Natural killer cell treated with Interleukin-12 subunit alpha and Interleukin-12 subunit beta and Interleukin-15 and Interleukin-18, amount 100 ng/mL, for 72 hours (primary cell): Measurements from ENCODE around the gene LPAR3. TPM values are rescaled to one million over a fixed set of nuclear protein-coding genes. Genes with fewer than 3 reads are reported as not detected.

Experiments
- ATAC-seq, 2 donors: fragments of 150-1000 bp; cut with Tn5 transposase in 1 of 2; sonication (Bioruptor Pico), chemical (Tn5 transposase) in 1 of 2; 2 replicates each; pipeline ENCODE4 v1.10.0; 2021
- DNase-seq: peaks from one replicate; pipeline ENCODE4 v3.0.0; 2022; ENCODE audit warnings: low spot score
- H3K27ac Mint-ChIP-seq, 2 donors: 1 replicate in 1 of 2; 2 replicates in 1 of 2; pipeline ENCODE4 v1.8.0; 2022; ENCODE audit warnings: mixed read lengths in 2 of 2, mild to moderate bottlenecking in 1 of 2, moderate library complexity in 1 of 2
- H3K27me3 Mint-ChIP-seq, 2 donors: 1 replicate in 1 of 2; 2 replicates in 1 of 2; pipeline ENCODE4 v1.8.0; 2022; ENCODE audit warnings: mixed read lengths in 2 of 2
- H3K36me3 Mint-ChIP-seq: one replicate; pipeline ENCODE4 v1.8.0; 2022; ENCODE audit warnings: mixed read lengths
- H3K4me1 Mint-ChIP-seq, 2 donors: 1 replicate in 1 of 2; 2 replicates in 1 of 2; pipeline ENCODE4 v1.8.0; 2022; ENCODE audit warnings: low read depth in 2 of 2, mixed read lengths in 2 of 2, mild to moderate bottlenecking in 1 of 2
- H3K4me3 Mint-ChIP-seq: one replicate; pipeline ENCODE4 v1.8.0; 2022; ENCODE audit warnings: mixed read lengths
- H3K9me3 Mint-ChIP-seq: 2 replicates; pipeline ENCODE4 v1.8.0; 2022; ENCODE audit warnings: mixed read lengths
- total RNA-seq, 2 donors: library from RNA; stranded (reverse); gene quantifications; one replicate each; pipeline ENCODE4 v1.2.3, GENCODE V29; 2022

LPAR3 gene
- total RNA-seq, 2 donors from 2014 or later: 0.90 to 1.4 TPM

DNA sequence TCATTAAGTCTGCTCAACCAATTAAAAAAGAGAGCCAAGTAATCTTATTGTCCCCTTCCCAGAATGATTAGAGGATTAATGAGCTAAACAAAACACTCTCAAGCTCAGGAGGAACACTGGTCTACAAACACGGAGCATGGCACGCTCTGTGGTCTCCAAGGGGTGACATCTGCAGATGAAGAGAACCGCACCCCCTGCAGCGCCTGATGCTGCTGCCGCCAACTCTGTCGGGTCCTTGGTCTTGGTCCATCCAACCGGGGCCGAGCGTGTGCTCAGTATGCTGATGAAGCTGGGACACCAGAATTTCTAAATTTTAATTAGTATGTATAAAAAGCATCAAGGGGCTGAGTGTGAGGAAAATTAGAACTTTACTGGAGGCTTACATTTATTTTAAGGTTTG, 82.7 kb downstream of the LPAR3 start:
- DNase-seq (no peak), ATAC-seq (no peak)
- Mint-ChIP-seq H3K27me3 (peaks cover 8 to 21% of the 10 kb centered on the region in 2 donors), H3K9me3 (no peaks in the 10 kb centered on the region), H3K36me3 (no peaks in the 10 kb centered on the region), H3K4me1 (no peaks in the 10 kb centered on the region), H3K4me3 (no peak overlapping the region), H3K27ac (no peak overlapping the region)

DNA sequence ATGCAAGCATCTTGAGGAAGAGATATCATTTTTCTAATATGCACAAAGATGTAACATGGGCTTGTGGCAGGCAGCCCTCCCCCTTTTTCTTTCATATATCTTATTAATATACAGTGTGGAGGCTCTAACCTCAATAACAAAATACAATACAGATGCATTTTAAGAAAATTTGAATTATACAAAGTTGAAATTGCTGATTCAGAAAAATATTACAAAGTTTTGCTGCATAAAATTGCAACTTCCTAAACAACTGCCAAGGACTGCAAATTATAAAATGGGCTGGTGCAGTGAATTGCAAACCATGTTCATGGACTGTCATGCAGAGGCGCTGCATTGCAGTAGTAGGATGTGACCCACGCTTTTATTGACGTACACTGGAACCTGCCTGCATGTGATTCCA, 84.0 kb downstream of the LPAR3 start:
- ATAC-seq (no peak), DNase-seq (no peak)
- H3K4me3 Mint-ChIP-seq: no peak overlapping the region

DNA sequence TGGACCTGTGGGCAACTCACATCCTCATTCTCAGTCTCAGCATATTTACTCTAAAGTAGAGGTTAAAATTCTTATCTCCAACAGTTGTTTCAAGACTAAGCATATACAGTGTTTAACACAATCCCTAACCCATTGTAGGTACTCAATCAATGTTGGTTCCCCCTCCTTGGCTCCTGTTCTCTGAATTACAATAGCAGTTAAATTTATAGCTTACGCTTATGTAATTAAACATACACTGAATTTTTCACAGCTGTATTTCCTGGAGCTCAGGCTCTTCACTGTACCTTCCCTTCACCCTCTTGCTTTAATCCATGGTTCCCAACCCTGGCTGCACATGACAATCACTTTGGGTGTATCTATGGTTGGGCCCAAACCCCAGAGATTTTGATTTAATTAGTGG, 89.4 kb downstream of the LPAR3 start:
- Mint-ChIP-seq H3K4me3 (no peak overlapping the region), H3K27ac (no peak overlapping the region), H3K9me3 (no peaks in the 10 kb centered on the region), H3K4me1 (no peaks in the 10 kb centered on the region), H3K27me3 (peaks cover 10 to 28% of the 10 kb centered on the region in 2 donors), H3K36me3 (no peaks in the 10 kb centered on the region)
- ATAC-seq: no peak
- DNase-seq: no peak

More for the DNA sequence above, 84.0 kb downstream of the LPAR3 start:
- H3K27ac Mint-ChIP-seq: no peak overlapping the region
- H3K27me3 Mint-ChIP-seq: peaks cover 8 to 21% of the 10 kb centered on the region in 2 donors
- H3K36me3 Mint-ChIP-seq: no peaks in the 10 kb centered on the region
- no peaks in the 10 kb centered on the region for H3K4me1 Mint-ChIP-seq
- H3K9me3 Mint-ChIP-seq: no peaks in the 10 kb centered on the region

DNA sequence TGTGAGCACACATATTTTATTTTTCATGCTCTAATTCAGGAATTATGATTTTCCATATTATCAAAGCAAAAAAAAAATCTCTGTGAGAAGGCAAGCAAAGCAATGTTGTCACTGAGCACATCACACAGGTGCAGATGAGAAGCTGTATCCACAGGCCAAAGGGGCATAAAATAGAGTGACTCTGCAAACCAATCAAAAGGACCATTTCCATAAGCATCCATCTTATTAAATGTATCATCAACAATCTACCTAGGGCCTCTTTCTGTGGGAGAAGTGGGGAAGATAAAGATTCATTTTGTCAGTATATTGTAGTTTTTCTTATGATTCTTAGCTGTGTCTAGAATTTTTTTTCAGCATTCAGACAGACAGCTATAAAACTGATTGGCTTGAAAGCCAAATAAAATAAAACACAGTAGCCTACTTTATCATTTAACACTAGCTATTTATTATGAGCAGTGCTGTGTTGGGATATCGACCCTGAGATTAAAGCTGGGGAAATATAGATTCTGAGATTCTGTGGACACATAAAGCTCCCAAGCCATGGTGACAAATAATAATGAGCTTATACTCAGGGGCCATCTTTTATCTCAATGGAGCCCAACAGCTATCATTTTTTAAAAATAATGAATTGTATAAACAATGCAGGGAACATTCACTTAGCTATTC, 90.3 kb downstream of the LPAR3 start:
- no peaks in the 10 kb centered on the region for H3K36me3 Mint-ChIP-seq
- no peak for ATAC-seq

GRCh38 chr1:84800090-84801073, 92.6 kb downstream of the LPAR3 start:
- H3K9me3 Mint-ChIP-seq: no peaks in the 10 kb centered on the region
- no peak overlapping the region for H3K27ac Mint-ChIP-seq
- H3K4me3 Mint-ChIP-seq: no peak overlapping the region
- peaks cover 17 to 33% of the 10 kb centered on the region in 2 donors for H3K27me3 Mint-ChIP-seq
- DNase-seq (no peak), ATAC-seq (no peak)
- H3K36me3 Mint-ChIP-seq: no peaks in the 10 kb centered on the region
- no peaks in the 10 kb centered on the region for H3K4me1 Mint-ChIP-seq

More for the DNA sequence above, 90.3 kb downstream of the LPAR3 start:
- Mint-ChIP-seq H3K27ac (no peak overlapping the region), H3K9me3 (no peaks in the 10 kb centered on the region), H3K4me3 (no peak overlapping the region), H3K27me3 (peaks cover 14 to 34% of the 10 kb centered on the region in 2 donors), H3K4me1 (no peaks in the 10 kb centered on the region)
- DNase-seq: no peak

DNA sequence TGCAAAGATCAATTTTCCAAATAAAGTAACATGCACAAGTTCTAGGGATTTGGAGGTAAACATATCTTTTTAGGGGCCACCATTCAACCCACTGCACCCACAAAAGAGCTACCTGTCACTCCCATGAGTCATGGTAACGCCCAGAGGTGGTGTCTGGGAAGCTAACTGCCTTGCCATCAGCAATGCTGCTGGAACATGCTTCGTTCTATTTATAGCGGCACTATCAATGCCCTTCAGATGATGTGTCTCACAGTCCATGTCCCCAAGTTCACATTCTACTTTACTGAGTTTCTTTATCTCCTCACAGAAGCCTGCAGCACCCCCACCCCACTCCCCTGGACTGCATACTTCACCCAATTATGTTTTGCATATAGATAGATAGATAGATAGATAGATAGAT, 95.4 kb downstream of the LPAR3 start:
- peaks cover 1% of the 10 kb centered on the region for H3K9me3 Mint-ChIP-seq

DNA sequence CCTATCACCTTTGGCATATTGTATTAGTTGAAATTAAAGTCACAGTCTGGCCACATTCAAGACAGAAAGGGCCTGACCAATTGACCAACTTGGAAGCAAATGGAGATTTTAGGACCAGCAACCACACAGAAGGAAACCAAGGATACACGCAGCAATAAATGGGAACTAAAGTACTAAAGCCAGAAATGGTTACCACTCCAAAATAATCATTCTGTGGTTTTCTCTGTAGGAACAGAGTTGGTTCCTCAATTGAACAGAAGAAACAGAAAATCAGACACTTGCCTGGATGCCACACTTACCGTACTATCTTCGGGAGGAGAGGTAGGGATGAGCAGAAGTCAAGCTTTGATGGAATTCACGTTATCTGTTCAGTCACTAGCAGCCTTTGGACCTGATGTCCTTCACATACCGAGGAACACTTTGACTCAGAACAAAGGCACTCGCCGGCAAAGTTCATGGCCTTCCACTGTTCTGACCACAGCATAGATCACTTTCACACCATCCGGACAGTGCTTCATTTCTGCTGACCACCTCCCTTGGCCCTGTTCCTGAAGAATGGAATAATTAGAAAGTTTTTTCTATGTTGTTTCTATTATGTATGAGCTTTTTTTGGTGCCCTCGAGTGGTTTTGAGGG, 96.9 kb downstream of the LPAR3 start:
- ATAC-seq: no peak
- no peaks in the 10 kb centered on the region for H3K4me1 Mint-ChIP-seq

More for the DNA sequence above, 95.4 kb downstream of the LPAR3 start:
- H3K36me3 Mint-ChIP-seq: no peaks in the 10 kb centered on the region
- peaks cover 18 to 33% of the 10 kb centered on the region in 2 donors for H3K27me3 Mint-ChIP-seq
- no peak for ATAC-seq
- H3K27ac Mint-ChIP-seq: no peak overlapping the region
- DNase-seq: no peak
- no peak overlapping the region for H3K4me3 Mint-ChIP-seq
- H3K4me1 Mint-ChIP-seq: no peaks in the 10 kb centered on the region

GRCh38 chr1:84795213-84795612, 97.8 kb downstream of the LPAR3 start:
- Mint-ChIP-seq H3K36me3 (peaks cover 6% of the 10 kb centered on the region), H3K27me3 (peaks cover 16 to 31% of the 10 kb centered on the region in 2 donors), H3K27ac (no peak overlapping the region), H3K4me1 (no peaks in the 10 kb centered on the region), H3K9me3 (peaks cover 3% of the 10 kb centered on the region), H3K4me3 (no peak overlapping the region)
- DNase-seq (no peak), ATAC-seq (no peak)

More for the DNA sequence above, 96.9 kb downstream of the LPAR3 start:
- Mint-ChIP-seq H3K9me3 (peaks cover 3% of the 10 kb centered on the region), H3K27ac (no peak overlapping the region), H3K4me3 (no peak overlapping the region), H3K27me3 (peaks cover 24 to 40% of the 10 kb centered on the region in 2 donors), H3K36me3 (peaks cover 6% of the 10 kb centered on the region)
- DNase-seq: no peak

GRCh38 chr1:84792421-84792820, 100.6 kb downstream of the LPAR3 start:
- H3K9me3 Mint-ChIP-seq: peaks cover 3% of the 10 kb centered on the region
- ATAC-seq: no peak
- peaks cover 6% of the 10 kb centered on the region for H3K36me3 Mint-ChIP-seq
- H3K4me3 Mint-ChIP-seq: no peak overlapping the region
- no peaks in the 10 kb centered on the region for H3K4me1 Mint-ChIP-seq
- H3K27ac Mint-ChIP-seq: no peak overlapping the region
- peaks cover 14 to 18% of the 10 kb centered on the region in 2 donors for H3K27me3 Mint-ChIP-seq
- DNase-seq: no peak

GRCh38 chr1:84789014-84789413, 104.0 kb downstream of the LPAR3 start:
- H3K27me3 Mint-ChIP-seq: peaks cover 8 to 15% of the 10 kb centered on the region in 2 donors

GRCh38 chr1:84785271-84786036, 107.6 kb downstream of the LPAR3 start:
- peaks cover 16 to 20% of the 10 kb centered on the region in 2 donors for H3K4me1 Mint-ChIP-seq
- H3K27ac Mint-ChIP-seq: peak overlapping the region in 1 of 2 donors; percentile 33
- no peak for ATAC-seq
- no peak for DNase-seq
- peaks cover 0 to 8% of the 10 kb centered on the region in 2 donors for H3K27me3 Mint-ChIP-seq
- H3K36me3 Mint-ChIP-seq: no peaks in the 10 kb centered on the region
- no peaks in the 10 kb centered on the region for H3K9me3 Mint-ChIP-seq
- no peak overlapping the region for H3K4me3 Mint-ChIP-seq

More at GRCh38 chr1:84789014-84789413, 104.0 kb downstream of the LPAR3 start:
- H3K4me1 Mint-ChIP-seq: no peaks in the 10 kb centered on the region
- no peak overlapping the region for H3K27ac Mint-ChIP-seq
- H3K4me3 Mint-ChIP-seq: no peak overlapping the region
- no peak for ATAC-seq
- H3K9me3 Mint-ChIP-seq: peaks cover 3% of the 10 kb centered on the region
- H3K36me3 Mint-ChIP-seq: peaks cover 6% of the 10 kb centered on the region
- no peak for DNase-seq

DNA sequence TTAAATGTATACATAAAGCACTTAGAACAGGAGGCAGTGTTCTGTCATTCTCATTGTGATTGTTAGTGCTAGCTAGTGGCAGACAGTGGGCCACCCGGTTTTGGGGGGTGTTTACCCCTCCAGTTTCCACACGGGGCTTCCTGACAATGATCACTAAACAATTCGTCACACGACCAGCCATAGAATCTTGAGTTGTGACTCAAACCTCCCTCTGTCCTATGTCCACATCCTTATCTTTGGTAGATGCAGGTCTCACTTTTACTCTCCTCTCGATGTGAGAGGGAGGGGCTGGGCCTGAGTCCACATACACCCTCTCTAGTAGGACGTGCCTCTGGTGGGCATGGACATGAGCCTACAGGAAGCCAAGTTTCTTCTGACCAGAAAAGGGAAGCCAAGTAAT, 110.1 kb downstream of the LPAR3 start:
- Mint-ChIP-seq H3K27ac (no peak overlapping the region), H3K9me3 (no peaks in the 10 kb centered on the region), H3K4me1 (peaks cover 26 to 33% of the 10 kb centered on the region in 2 donors), H3K27me3 (no peaks in the 10 kb centered on the region), H3K36me3 (no peaks in the 10 kb centered on the region), H3K4me3 (no peak overlapping the region)
- no peak for DNase-seq
- no peak for ATAC-seq
